Measurements from ENCODE around the gene RNF151. TPM values are rescaled to one million over a fixed set of nuclear protein-coding genes. Genes with fewer than 3 reads are reported as not detected.
A peak's percentile ranks its signal among the peaks of the same experiment; 100 is the strongest.

The RNF151 gene
- total and polyA plus RNA-seq, 11 donors, result not detected

GRCh38 chr16:1929105-1929504 lies 37.6 kb upstream of the RNF151 start:
- Histone ChIP-seq H3K36me3 (no peaks in the 10 kb centered on the region), H3K27me3 (peaks cover 0 to 12% (median under 1%) of the 10 kb centered on the region in 9 donors), H3K4me3 (peak overlapping the region; percentile 37 to 74 (median 64)), H3K27ac (peak overlapping the region; percentile 36 to 85 (median 76)), H3K9me3 (no peaks in the 10 kb centered on the region), H3K4me1 (peaks cover 0 to 12% (median 7%) of the 10 kb centered on the region in 12 donors)
- TF ChIP-seq, protein P1, sequence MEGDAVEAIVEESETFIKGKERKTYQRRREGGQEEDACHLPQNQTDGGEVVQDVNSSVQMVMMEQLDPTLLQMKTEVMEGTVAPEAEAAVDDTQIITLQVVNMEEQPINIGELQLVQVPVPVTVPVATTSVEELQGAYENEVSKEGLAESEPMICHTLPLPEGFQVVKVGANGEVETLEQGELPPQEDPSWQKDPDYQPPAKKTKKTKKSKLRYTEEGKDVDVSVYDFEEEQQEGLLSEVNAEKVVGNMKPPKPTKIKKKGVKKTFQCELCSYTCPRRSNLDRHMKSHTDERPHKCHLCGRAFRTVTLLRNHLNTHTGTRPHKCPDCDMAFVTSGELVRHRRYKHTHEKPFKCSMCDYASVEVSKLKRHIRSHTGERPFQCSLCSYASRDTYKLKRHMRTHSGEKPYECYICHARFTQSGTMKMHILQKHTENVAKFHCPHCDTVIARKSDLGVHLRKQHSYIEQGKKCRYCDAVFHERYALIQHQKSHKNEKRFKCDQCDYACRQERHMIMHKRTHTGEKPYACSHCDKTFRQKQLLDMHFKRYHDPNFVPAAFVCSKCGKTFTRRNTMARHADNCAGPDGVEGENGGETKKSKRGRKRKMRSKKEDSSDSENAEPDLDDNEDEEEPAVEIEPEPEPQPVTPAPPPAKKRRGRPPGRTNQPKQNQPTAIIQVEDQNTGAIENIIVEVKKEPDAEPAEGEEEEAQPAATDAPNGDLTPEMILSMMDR (IDR thresholded peaks at IDR 0.05), result no peak
- TF ChIP-seq POLR2A (IDR thresholded peaks at IDR 0.05), result no peak
- WGBS, 4 donors, result 8 to 15% (median 12%) methylated on average over 5 to 11 of the region's 11 CpGs
- peak in 3 of 4 donors; percentile 30 to 67 (median 49) for ATAC-seq
- peak in 3 of 5 donors; percentile 36 to 55 (median 44) for DNase-seq
- intact Hi-C loops (cut with DNase I), result loop anchor here in 6 of 10 donors (1.0 to 5.0 kb wide), 4 partner anchors 64 to 222 kb away; partner anchors contain the start of gene MAPK8IP3 (in 1 of the 6)

- peaks cover 0 to 5% (median 0%) of the 10 kb centered on the region in 9 donors for H3K27me3 ChIP-seq
- peaks cover 0 to 12% (median 7%) of the 10 kb centered on the region in 12 donors for H3K4me1 ChIP-seq
- intact Hi-C loops (cut with DNase I), result loop anchor here in 8 of 10 donors (1.0 to 5.0 kb wide), 4 partner anchors 65 to 222 kb away; partner anchors contain the start of gene MAPK8IP3 (in 1 of the 8)
- ATAC-seq (peak; percentile 75 to 95 (median 91)), DNase-seq (peak; percentile 90 to 97 (median 91))
- H3K27ac ChIP-seq, result peak overlapping the region; percentile 36 to 85 (median 76)
- no peaks in the 10 kb centered on the region for H3K36me3 ChIP-seq
- TF ChIP-seq, protein P1 (IDR thresholded peaks at IDR 0.05), result peak; percentile 83 to 100 (median 98)
- TF ChIP-seq POLR2A (IDR thresholded peaks at IDR 0.05), result peak in 1 of 2 donors; percentile 50
- H3K9me3 ChIP-seq, result no peaks in the 10 kb centered on the region
- WGBS, 4 donors, result 12 to 32% (median 18%) methylated on average over 17 to 70 of the region's 70 CpGs
- peak overlapping the region; percentile 37 to 74 (median 64) for H3K4me3 ChIP-seq
These were observed 36.9 kb upstream of the RNF151 start for GRCh38 chr16:1929578-1930337.

DNA sequence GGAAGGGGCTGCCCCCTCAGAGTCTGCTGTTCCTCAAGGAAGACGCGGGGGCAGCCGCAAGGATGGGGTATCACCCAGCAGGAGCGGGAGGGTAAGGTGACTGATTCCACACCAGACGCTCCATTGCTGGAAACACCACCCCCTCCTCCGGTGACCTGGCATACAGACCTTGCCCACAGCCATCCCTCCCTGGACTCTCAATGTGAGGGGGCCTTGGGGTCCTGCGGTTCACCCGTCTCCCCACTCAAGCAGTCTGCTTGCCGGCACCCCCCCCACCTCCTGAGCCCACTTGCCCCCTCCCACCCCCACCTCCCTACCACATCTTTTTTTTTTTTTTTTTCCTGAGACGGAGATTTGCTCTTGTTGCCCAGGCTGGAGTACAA lies 36.3 kb upstream of the RNF151 start:
- no peaks in the 10 kb centered on the region for H3K27me3 ChIP-seq
- H3K9me3 ChIP-seq, result no peaks in the 10 kb centered on the region
- peak overlapping the region in 1 of 12 donors; percentile 70 for H3K4me3 ChIP-seq
- intact Hi-C loops (cut with DNase I), result loop anchor here in 2 of 10 donors (2.0 to 5.0 kb wide), 2 partner anchors 66 to 68 kb away; no protein-coding TSS in a partner anchor
- no peak for TF ChIP-seq POLR2A (IDR thresholded peaks at IDR 0.05)
- TF ChIP-seq, protein P1 (IDR thresholded peaks at IDR 0.05), result no peak
- no peak overlapping the region for H3K27ac ChIP-seq
- H3K36me3 ChIP-seq, result no peaks in the 10 kb centered on the region
- H3K4me1 ChIP-seq, result peaks cover 0 to 12% (median 7%) of the 10 kb centered on the region in 12 donors
- ATAC-seq (no peak), DNase-seq (no peak)
- 61 to 84% (median 78%) methylated on average over 10 of the region's 10 CpGs for WGBS, 4 donors

All from heart left ventricle (tissue), 16 donors.